ENCODE measurements around the gene ZSCAN10.
A peak's percentile ranks its signal among the peaks of the same experiment; 100 is the strongest.

ZSCAN10 gene

GRCh38 chr16:3060339-3061127 lies 38.6 kb downstream of the ZSCAN10 start:
- ChIA-PET POLR2A (ENCODE audit: low non-redundant PET) (no interaction called here), CTCF (interaction anchor here (0.6 to 2.8 kb wide), 5 partner anchors 9 to 82 kb away, joined by 3 to 15 read pairs (median 3); no protein-coding TSS in a partner anchor)
- no peak for TF ChIP-seq CTCF (conservative IDR thresholded peaks at IDR 0.05; ENCODE audit: low read depth)
- no peak overlapping the region for H3K27ac ChIP-seq
- DNase-seq (ENCODE audit: low spot score), result no peak

- POLR2A ChIA-PET (ENCODE audit: low non-redundant PET), result interaction anchor here (1.1 kb wide), 1 partner anchor 66 kb away, joined by 3 read pairs; no protein-coding TSS in a partner anchor
- DNase-seq (ENCODE audit: low spot score), result no peak
- H3K27ac ChIP-seq, result peak overlapping the region; percentile 68
- CTCF ChIA-PET, result interaction anchor here (0.6 to 2.8 kb wide), 18 partner anchors 9 to 152 kb away, joined by 3 to 48 read pairs (median 3); partner anchors contain the start of gene ZSCAN10
- TF ChIP-seq CTCF (conservative IDR thresholded peaks at IDR 0.05; ENCODE audit: low read depth), result no peak
Observed at GRCh38 chr16:3059723-3060242, 39.3 kb downstream of the ZSCAN10 start.

GRCh38 chr16:3059041-3059722 lies 39.9 kb downstream of the ZSCAN10 start:
- peak overlapping the region; percentile 68 for H3K27ac ChIP-seq
- POLR2A ChIA-PET (ENCODE audit: low non-redundant PET), result interaction anchor here (0.9 to 1.1 kb wide), 2 partner anchors 66 to 70 kb away, joined by 3 to 4 read pairs; no protein-coding TSS in a partner anchor
- CTCF ChIA-PET, result interaction anchor here (0.5 to 2.8 kb wide), 27 partner anchors 8 to 604 kb away, joined by 3 to 48 read pairs (median 3); partner anchors contain the start of gene ZSCAN10
- peak; percentile 91 for TF ChIP-seq CTCF (conservative IDR thresholded peaks at IDR 0.05; ENCODE audit: low read depth)
- DNase-seq (ENCODE audit: low spot score), result peak; percentile 87

GRCh38 chr16:3058139-3059030 lies 40.7 kb downstream of the ZSCAN10 start:
- H3K27ac ChIP-seq, result peak overlapping the region; percentile 68
- DNase-seq (ENCODE audit: low spot score), result no peak
- ChIA-PET CTCF (interaction anchor here (0.5 to 2.8 kb wide), 19 partner anchors 10 to 605 kb away, joined by 3 to 48 read pairs (median 4); partner anchors contain the start of gene ZSCAN10), POLR2A (ENCODE audit: low non-redundant PET) (interaction anchor here (0.9 to 1.1 kb wide), 2 partner anchors 67 to 71 kb away, joined by 3 to 4 read pairs; no protein-coding TSS in a partner anchor)
- TF ChIP-seq CTCF (conservative IDR thresholded peaks at IDR 0.05; ENCODE audit: low read depth), result no peak

- TF ChIP-seq CTCF (conservative IDR thresholded peaks at IDR 0.05; ENCODE audit: low read depth), result no peak
- H3K27ac ChIP-seq, result no peak overlapping the region
- no peak for DNase-seq (ENCODE audit: low spot score)
- ChIA-PET CTCF (interaction anchor here (0.7 to 2.8 kb wide), 7 partner anchors 9 to 71 kb away, joined by 4 to 48 read pairs (median 5); no protein-coding TSS in a partner anchor), POLR2A (ENCODE audit: low non-redundant PET) (interaction anchor here (0.9 kb wide), 1 partner anchor 10 kb away, joined by 3 read pairs; no protein-coding TSS in a partner anchor)
Observed at GRCh38 chr16:3057181-3058138, 41.6 kb downstream of the ZSCAN10 start.
